T follicular helper cell (primary cell): ENCODE results near the gene GNB4.

ENCODE experiments used
- DNase-seq: peaks from one replicate; pipeline ENCODE4 v3.0.0-alpha.2; 2020; ENCODE audit warnings: low read depth

GNB4 gene

GRCh38 chr3:179355996-179356395 is 95.3 kb downstream of the GNB4 start:
- DNase-seq: no peak

- DNase-seq: no peak
Measured at GRCh38 chr3:179348325-179349013, 102.8 kb downstream of the GNB4 start.

- peak; percentile 83 for DNase-seq
Measured at GRCh38 chr3:179347345-179348194, 103.7 kb downstream of the GNB4 start, which contains the start of gene MFN1. Gene MFN1 (plus strand): TSS chr3:179347709. CDS start chr3:179348852, 1,143 bp downstream.
